ENCODE measurements around the gene OR10Z1. TPM values are rescaled to one million over a fixed set of nuclear protein-coding genes. Genes with fewer than 3 reads are reported as not detected.

The OR10Z1 gene
- total and polyA plus RNA-seq, 9 of the 15 experiments (the other 6 are each of a cell fraction or from before 2014, with no cell fraction given): 0.01 to 0.94 (median 0.35) TPM; not detected in 5

DNA sequence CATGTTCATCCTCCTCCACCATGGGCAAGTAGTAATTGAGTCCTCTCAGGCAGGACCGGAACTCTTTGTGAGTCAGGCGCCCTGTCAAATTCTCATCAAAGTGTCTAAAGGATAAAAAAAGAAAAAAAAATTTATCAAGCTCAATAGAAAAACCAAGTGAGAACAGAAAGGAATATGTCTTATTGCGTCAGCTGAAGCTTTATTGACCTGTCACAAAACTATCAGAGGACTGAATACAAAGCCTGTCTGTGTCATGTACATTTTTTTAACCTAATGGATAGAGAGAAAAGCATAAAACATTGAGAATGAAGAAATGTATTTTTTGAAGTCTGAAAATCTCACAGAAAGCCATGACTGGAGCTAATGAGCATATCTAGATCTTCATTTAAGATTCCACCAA lies 8.7 kb downstream of the OR10Z1 start:
- Histone ChIP-seq H3K27ac (ENCODE audit: extremely low read depth, low read depth, low read length) (no peak overlapping the region), H4K20me1 (replicated peaks; ENCODE audit: control insufficient read depth, insufficient read depth, low read length) (no peaks in the 10 kb centered on the region), H3K27me3 (ENCODE audit: control insufficient read depth in 2 of 2, insufficient read depth in 2 of 2, low read length in 2 of 2) (no peaks in the 10 kb centered on the region), H3K79me2 (ENCODE audit: control insufficient read depth, insufficient read depth, low read length) (no peaks in the 10 kb centered on the region), H3K36me3 (ENCODE audit: control insufficient read depth, insufficient read depth, low read length) (peaks cover 77% of the 10 kb centered on the region), H3K9me1 (ENCODE audit: control insufficient read depth, insufficient read depth, low read length) (no peaks in the 10 kb centered on the region), H3K4me2 (ENCODE audit: insufficient read depth, low read length) (no peak overlapping the region), H3K9ac (ENCODE audit: insufficient read depth in 1 of 2, low read depth in 2 of 2, low read length in 2 of 2) (no peak overlapping the region), H3K4me3 (no peak overlapping the region), H2AFZ (ENCODE audit: low read depth, low read length) (no peak overlapping the region), H3K4me1 (replicated peaks in 1 of 2; ENCODE audit: control insufficient read depth in 2 of 2, insufficient read depth in 2 of 2, low read length in 2 of 2) (no peaks in the 10 kb centered on the region), H3K9me3 (replicated peaks; ENCODE audit: control insufficient read depth, insufficient read depth, low read depth, low read length) (no peaks in the 10 kb centered on the region)
- BruUV-seq (replicated peaks): no TSS peak
- in situ Hi-C loops (cut with MboI): no loop called here
- ChIA-PET CTCF (ENCODE audit: low intra/inter-chr PET ratio) (no interaction called here), POLR2A (interaction anchor here (1.2 kb wide), 1 partner anchor 13 kb away, joined by 4 read pairs; no protein-coding TSS in a partner anchor)
- no peak for TF ChIP-seq RBM39 (optimal IDR thresholded peaks at IDR 0.05; ENCODE audit: low read depth, low read length)
- no peak for TF ChIP-seq CBX3 (IDR thresholded peaks at IDR 0.05; ENCODE audit: borderline replicate concordance in 1 of 2, low read length in 2 of 2)
- TF ChIP-seq, protein P1, sequence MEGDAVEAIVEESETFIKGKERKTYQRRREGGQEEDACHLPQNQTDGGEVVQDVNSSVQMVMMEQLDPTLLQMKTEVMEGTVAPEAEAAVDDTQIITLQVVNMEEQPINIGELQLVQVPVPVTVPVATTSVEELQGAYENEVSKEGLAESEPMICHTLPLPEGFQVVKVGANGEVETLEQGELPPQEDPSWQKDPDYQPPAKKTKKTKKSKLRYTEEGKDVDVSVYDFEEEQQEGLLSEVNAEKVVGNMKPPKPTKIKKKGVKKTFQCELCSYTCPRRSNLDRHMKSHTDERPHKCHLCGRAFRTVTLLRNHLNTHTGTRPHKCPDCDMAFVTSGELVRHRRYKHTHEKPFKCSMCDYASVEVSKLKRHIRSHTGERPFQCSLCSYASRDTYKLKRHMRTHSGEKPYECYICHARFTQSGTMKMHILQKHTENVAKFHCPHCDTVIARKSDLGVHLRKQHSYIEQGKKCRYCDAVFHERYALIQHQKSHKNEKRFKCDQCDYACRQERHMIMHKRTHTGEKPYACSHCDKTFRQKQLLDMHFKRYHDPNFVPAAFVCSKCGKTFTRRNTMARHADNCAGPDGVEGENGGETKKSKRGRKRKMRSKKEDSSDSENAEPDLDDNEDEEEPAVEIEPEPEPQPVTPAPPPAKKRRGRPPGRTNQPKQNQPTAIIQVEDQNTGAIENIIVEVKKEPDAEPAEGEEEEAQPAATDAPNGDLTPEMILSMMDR (IDR thresholded peaks at IDR 0.05 in 2 of 3, conservative IDR thresholded peaks at IDR 0.05 in 1 of 3; ENCODE audit: insufficient read depth in 2 of 3, low read depth in 1 of 3, low read length in 3 of 3): no peak
- no peak for TF ChIP-seq E2F3 (CRISPR knock-in tag; IDR thresholded peaks at IDR 0.05)
- TF ChIP-seq, protein P2, sequence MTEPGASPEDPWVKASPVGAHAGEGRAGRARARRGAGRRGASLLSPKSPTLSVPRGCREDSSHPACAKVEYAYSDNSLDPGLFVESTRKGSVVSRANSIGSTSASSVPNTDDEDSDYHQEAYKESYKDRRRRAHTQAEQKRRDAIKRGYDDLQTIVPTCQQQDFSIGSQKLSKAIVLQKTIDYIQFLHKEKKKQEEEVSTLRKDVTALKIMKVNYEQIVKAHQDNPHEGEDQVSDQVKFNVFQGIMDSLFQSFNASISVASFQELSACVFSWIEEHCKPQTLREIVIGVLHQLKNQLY (CRISPR knock-in tag; conservative IDR thresholded peaks at IDR 0.05): no peak
- TF ChIP-seq BACH1 (tag; IDR thresholded peaks at IDR 0.05): no peak
- no peak for TF ChIP-seq RCOR1 (IDR thresholded peaks at IDR 0.05; ENCODE audit: borderline replicate concordance in 1 of 2, low read depth in 2 of 2, low read length in 2 of 2)
- TF ChIP-seq, protein P3, sequence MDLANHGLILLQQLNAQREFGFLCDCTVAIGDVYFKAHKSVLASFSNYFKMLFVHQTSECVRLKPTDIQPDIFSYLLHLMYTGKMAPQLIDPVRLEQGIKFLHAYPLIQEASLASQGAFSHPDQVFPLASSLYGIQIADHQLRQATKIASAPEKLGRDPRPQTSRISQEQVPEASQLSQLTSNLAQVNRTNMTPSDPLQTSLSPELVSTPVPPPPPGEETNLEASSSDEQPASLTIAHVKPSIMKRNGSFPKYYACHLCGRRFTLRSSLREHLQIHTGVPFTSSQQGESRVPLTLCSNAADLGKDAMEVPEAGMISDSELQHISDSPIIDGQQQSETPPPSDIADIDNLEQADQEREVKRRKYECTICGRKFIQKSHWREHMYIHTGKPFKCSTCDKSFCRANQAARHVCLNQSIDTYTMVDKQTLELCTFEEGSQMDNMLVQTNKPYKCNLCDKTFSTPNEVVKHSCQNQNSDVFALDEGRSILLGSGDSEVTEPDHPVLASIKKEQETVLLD (IDR thresholded peaks at IDR 0.05): no peak
- intact Hi-C loops (cut with micrococcal nuclease): no loop called here
- FAIRE-seq: no peak
- no peak for ATAC-seq
- 83% methylated on average over 3 of the region's 3 CpGs for WGBS (ENCODE audit: insufficient coverage, low coverage, missing lambda C conversion rate)
- no peak for DNase-seq (ENCODE audit: extremely low read depth in 1 of 4, low spot score in 3 of 4)

Data from K562 (cell line).